HG02588 (cell line): ENCODE measurements around the gene CENPF.
"Not testable (repeated sequence)": the region's sequence is repeated elsewhere in the genome, so short reads cannot be mapped to it uniquely, and the experiment has no call there.

Source experiments
- ATAC-seq: cut with Tn5 transposase; IDR thresholded peaks from one replicate; pipeline ENCODE4 v1.9.1; 2021; ENCODE audit warnings: mild to moderate bottlenecking, moderate library complexity; ENCODE audit not compliant: unreplicated experiment

The CENPF gene

GRCh38 chr1:214583824-214584554 is 19.0 kb upstream of the CENPF start:
- no peak for ATAC-seq

GRCh38 chr1:214584805-214585766 is 17.9 kb upstream of the CENPF start:
- peak; percentile 84 for ATAC-seq

- no peak for ATAC-seq
Observed at GRCh38 chr1:214586621-214587020, 16.4 kb upstream of the CENPF start.

GRCh38 chr1:214587165-214587564 is 15.8 kb upstream of the CENPF start:
- no peak for ATAC-seq

- ATAC-seq = no peak
Observed at GRCh38 chr1:214588963-214589597, 13.9 kb upstream of the CENPF start.

- ATAC-seq = no peak
Observed at GRCh38 chr1:214590696-214591095, 12.3 kb upstream of the CENPF start.

- ATAC-seq = not testable (repeated sequence)
Observed at GRCh38 chr1:214591918-214592317, 11.1 kb upstream of the CENPF start.

GRCh38 chr1:214593158-214593557 is 9.8 kb upstream of the CENPF start:
- no peak for ATAC-seq

- ATAC-seq = no peak
Observed at GRCh38 chr1:214603819-214604252, 841 bp downstream of the CENPF start.

GRCh38 chr1:214604523-214604922 is 1.5 kb downstream of the CENPF start:
- no peak for ATAC-seq

- not testable (repeated sequence) for ATAC-seq
Observed at GRCh38 chr1:214605484-214605883, 2.5 kb downstream of the CENPF start.

- not testable (repeated sequence) for ATAC-seq
Observed at GRCh38 chr1:214605933-214606925, 3.2 kb downstream of the CENPF start.

GRCh38 chr1:214607492-214608215 is 4.7 kb downstream of the CENPF start:
- not testable (repeated sequence) for ATAC-seq

GRCh38 chr1:214608216-214608783 is 5.3 kb downstream of the CENPF start:
- ATAC-seq = not testable (repeated sequence)

- not testable (repeated sequence) for ATAC-seq
Observed at GRCh38 chr1:214608817-214609216, 5.8 kb downstream of the CENPF start.

GRCh38 chr1:214609692-214610091 is 6.7 kb downstream of the CENPF start:
- no peak for ATAC-seq

GRCh38 chr1:214610136-214610535 is 7.1 kb downstream of the CENPF start:
- not testable (repeated sequence) for ATAC-seq

- ATAC-seq = no peak
Observed at GRCh38 chr1:214615109-214615508, 12.1 kb downstream of the CENPF start.

GRCh38 chr1:214615871-214616270 is 12.9 kb downstream of the CENPF start:
- ATAC-seq = no peak
